ENCODE measurements around the gene MYH7. TPM values are rescaled to one million over a fixed set of nuclear protein-coding genes. Genes with fewer than 3 reads are reported as not detected.

MYH7 gene
- total and polyA plus RNA-seq, 4 donors, result 0.02 to 0.42 (median 0.04) TPM

DNA sequence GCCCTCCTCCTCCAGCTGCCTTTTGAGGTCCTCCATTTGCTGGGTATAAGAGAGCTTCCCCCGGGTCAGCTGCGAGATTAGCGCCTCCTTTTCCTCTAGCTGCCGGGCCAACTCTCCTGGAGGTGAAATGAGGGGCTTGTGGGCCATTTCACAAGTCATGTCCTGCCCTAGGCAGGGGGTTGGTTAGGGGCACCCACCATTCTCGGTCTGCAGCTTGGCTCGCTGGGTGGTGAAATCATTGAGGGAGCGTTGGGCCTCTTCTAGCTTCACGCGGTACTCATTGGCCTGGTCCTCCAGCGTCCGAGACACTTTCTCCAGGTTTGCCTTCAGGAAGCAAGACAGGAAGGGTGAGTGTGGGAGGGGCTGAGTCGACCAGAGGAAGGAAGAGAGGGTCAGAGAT lies 46.1 kb downstream of the MYH7 start:
- no peaks in the 10 kb centered on the region for H3K27me3 ChIP-seq (ENCODE audit: control insufficient read depth in 4 of 4, insufficient read depth in 4 of 4, low read length in 3 of 4)
- H3K4me3 ChIP-seq (ENCODE audit: low read depth in 1 of 3, low read length in 3 of 3), result no peak overlapping the region
- H3K36me3 ChIP-seq (ENCODE audit: control insufficient read depth in 4 of 4, insufficient read depth in 3 of 4, low read depth in 1 of 4, low read length in 3 of 4), result no peaks in the 10 kb centered on the region
- no peak for DNase-seq (ENCODE audit: low spot score)
- no peak overlapping the region for H3K9ac ChIP-seq (ENCODE audit: low read depth in 1 of 2, low read length in 2 of 2)
- H3K27ac ChIP-seq (ENCODE audit: low read depth in 1 of 2, low read length in 2 of 2), result no peak overlapping the region
- WGBS, result 75% methylated on average over 12 of the region's 12 CpGs
- no peaks in the 10 kb centered on the region for H3K9me3 ChIP-seq (ENCODE audit: control insufficient read depth in 4 of 4, low read length in 3 of 4)
- H3K4me1 ChIP-seq (ENCODE audit: control insufficient read depth in 4 of 4, insufficient read depth in 4 of 4, low read length in 3 of 4), result no peaks in the 10 kb centered on the region
- TF ChIP-seq, protein P1, sequence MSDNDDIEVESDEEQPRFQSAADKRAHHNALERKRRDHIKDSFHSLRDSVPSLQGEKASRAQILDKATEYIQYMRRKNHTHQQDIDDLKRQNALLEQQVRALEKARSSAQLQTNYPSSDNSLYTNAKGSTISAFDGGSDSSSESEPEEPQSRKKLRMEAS (IDR thresholded peaks at IDR 0.05), result no peak
- TF ChIP-seq GABPA (IDR thresholded peaks at IDR 0.05 in 1 of 2, conservative IDR thresholded peaks at IDR 0.05 in 1 of 2) (no peak), YY1 (IDR thresholded peaks at IDR 0.05) (no peak), FOXA2 (IDR thresholded peaks at IDR 0.05) (no peak), HNF4G (IDR thresholded peaks at IDR 0.05) (no peak), JUND (IDR thresholded peaks at IDR 0.05) (no peak), RAD21 (IDR thresholded peaks at IDR 0.05) (no peak), FOXA1 (IDR thresholded peaks at IDR 0.05) (no peak), TAF1 (conservative IDR thresholded peaks at IDR 0.05) (no peak)
- TF ChIP-seq, protein P2, sequence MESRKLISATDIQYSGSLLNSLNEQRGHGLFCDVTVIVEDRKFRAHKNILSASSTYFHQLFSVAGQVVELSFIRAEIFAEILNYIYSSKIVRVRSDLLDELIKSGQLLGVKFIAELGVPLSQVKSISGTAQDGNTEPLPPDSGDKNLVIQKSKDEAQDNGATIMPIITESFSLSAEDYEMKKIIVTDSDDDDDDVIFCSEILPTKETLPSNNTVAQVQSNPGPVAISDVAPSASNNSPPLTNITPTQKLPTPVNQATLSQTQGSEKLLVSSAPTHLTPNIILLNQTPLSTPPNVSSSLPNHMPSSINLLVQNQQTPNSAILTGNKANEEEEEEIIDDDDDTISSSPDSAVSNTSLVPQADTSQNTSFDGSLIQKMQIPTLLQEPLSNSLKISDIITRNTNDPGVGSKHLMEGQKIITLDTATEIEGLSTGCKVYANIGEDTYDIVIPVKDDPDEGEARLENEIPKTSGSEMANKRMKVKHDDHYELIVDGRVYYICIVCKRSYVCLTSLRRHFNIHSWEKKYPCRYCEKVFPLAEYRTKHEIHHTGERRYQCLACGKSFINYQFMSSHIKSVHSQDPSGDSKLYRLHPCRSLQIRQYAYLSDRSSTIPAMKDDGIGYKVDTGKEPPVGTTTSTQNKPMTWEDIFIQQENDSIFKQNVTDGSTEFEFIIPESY (IDR thresholded peaks at IDR 0.05), result no peak
- TF ChIP-seq, protein P3, sequence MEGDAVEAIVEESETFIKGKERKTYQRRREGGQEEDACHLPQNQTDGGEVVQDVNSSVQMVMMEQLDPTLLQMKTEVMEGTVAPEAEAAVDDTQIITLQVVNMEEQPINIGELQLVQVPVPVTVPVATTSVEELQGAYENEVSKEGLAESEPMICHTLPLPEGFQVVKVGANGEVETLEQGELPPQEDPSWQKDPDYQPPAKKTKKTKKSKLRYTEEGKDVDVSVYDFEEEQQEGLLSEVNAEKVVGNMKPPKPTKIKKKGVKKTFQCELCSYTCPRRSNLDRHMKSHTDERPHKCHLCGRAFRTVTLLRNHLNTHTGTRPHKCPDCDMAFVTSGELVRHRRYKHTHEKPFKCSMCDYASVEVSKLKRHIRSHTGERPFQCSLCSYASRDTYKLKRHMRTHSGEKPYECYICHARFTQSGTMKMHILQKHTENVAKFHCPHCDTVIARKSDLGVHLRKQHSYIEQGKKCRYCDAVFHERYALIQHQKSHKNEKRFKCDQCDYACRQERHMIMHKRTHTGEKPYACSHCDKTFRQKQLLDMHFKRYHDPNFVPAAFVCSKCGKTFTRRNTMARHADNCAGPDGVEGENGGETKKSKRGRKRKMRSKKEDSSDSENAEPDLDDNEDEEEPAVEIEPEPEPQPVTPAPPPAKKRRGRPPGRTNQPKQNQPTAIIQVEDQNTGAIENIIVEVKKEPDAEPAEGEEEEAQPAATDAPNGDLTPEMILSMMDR (IDR thresholded peaks at IDR 0.05; ENCODE audit: low read depth, low read length, missing input control), result no peak
- TF ChIP-seq, protein P4, sequence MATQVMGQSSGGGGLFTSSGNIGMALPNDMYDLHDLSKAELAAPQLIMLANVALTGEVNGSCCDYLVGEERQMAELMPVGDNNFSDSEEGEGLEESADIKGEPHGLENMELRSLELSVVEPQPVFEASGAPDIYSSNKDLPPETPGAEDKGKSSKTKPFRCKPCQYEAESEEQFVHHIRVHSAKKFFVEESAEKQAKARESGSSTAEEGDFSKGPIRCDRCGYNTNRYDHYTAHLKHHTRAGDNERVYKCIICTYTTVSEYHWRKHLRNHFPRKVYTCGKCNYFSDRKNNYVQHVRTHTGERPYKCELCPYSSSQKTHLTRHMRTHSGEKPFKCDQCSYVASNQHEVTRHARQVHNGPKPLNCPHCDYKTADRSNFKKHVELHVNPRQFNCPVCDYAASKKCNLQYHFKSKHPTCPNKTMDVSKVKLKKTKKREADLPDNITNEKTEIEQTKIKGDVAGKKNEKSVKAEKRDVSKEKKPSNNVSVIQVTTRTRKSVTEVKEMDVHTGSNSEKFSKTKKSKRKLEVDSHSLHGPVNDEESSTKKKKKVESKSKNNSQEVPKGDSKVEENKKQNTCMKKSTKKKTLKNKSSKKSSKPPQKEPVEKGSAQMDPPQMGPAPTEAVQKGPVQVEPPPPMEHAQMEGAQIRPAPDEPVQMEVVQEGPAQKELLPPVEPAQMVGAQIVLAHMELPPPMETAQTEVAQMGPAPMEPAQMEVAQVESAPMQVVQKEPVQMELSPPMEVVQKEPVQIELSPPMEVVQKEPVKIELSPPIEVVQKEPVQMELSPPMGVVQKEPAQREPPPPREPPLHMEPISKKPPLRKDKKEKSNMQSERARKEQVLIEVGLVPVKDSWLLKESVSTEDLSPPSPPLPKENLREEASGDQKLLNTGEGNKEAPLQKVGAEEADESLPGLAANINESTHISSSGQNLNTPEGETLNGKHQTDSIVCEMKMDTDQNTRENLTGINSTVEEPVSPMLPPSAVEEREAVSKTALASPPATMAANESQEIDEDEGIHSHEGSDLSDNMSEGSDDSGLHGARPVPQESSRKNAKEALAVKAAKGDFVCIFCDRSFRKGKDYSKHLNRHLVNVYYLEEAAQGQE (IDR thresholded peaks at IDR 0.05), result no peak
- TF ChIP-seq, protein P5, sequence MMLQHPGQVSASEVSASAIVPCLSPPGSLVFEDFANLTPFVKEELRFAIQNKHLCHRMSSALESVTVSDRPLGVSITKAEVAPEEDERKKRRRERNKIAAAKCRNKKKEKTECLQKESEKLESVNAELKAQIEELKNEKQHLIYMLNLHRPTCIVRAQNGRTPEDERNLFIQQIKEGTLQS (IDR thresholded peaks at IDR 0.05), result no peak

DNA sequence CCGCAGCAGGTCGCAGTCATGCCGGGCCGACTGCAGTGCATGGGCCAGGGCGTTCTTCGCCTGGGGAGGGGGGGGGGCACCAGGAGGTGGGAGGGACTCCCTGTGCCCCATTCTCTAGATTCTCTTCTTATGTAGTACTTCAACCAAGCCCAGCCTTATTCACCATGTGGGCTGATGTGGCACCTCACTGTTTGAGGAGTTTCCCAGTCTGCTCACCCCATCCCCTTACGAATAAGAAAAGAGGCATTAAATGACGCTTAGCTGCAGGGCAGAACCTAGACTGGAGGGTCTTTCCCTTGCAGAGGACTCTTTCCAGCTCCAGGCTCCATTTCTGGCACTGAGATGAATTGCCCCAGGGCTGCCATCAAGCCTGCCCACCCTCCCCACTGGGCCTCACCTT lies 46.5 kb downstream of the MYH7 start:
- no peak overlapping the region for H3K4me3 ChIP-seq (ENCODE audit: low read depth in 1 of 3, low read length in 3 of 3)
- no peak overlapping the region for H3K9ac ChIP-seq (ENCODE audit: low read depth in 1 of 2, low read length in 2 of 2)
- TF ChIP-seq, protein P5 (IDR thresholded peaks at IDR 0.05), result no peak
- no peak for TF ChIP-seq NR2F2 (IDR thresholded peaks at IDR 0.05)
- H3K4me1 ChIP-seq (ENCODE audit: control insufficient read depth in 4 of 4, insufficient read depth in 4 of 4, low read length in 3 of 4), result no peaks in the 10 kb centered on the region
- 79% methylated on average over 8 of the region's 8 CpGs for WGBS
- H3K27ac ChIP-seq (ENCODE audit: low read depth in 1 of 2, low read length in 2 of 2), result no peak overlapping the region
- no peaks in the 10 kb centered on the region for H3K36me3 ChIP-seq (ENCODE audit: control insufficient read depth in 4 of 4, insufficient read depth in 3 of 4, low read depth in 1 of 4, low read length in 3 of 4)
- no peak for DNase-seq (ENCODE audit: low spot score)
- H3K27me3 ChIP-seq (ENCODE audit: control insufficient read depth in 4 of 4, insufficient read depth in 4 of 4, low read length in 3 of 4), result no peaks in the 10 kb centered on the region
- no peaks in the 10 kb centered on the region for H3K9me3 ChIP-seq (ENCODE audit: control insufficient read depth in 4 of 4, low read length in 3 of 4)
